CD4-positive, CD25-positive, alpha-beta regulatory T cell (primary cell): Measurements from ENCODE around the gene SHFL. TPM values are rescaled to one million over a fixed set of nuclear protein-coding genes. Genes with fewer than 3 reads are reported as not detected.

ENCODE experiments used
- ATAC-seq, 2 donors: fragments of 150-1000 bp; cut with Tn5 transposase; one replicate each; pipeline ENCODE4 v1.10.0; 2021; ENCODE audit warnings: low read depth in 2 of 2, moderate number of reproducible peaks in 2 of 2, moderate library complexity in 1 of 2
- DNase-seq, 3 donors: peaks; one replicate each; pipeline versions ENCODE4 v3.0.0 to v3.0.0-alpha.2; 2012 to 2022; ENCODE audit warnings: mixed read lengths in 1 of 3
- H3K27ac ChIP-seq: one replicate; pipeline ENCODE4 v1.7.0; 2013; ENCODE audit warnings: mild to moderate bottlenecking, low read length; ENCODE audit not compliant: insufficient read depth, poor library complexity, severe bottlenecking
- H3K27me3 ChIP-seq: one replicate; pipeline ENCODE4 v1.7.0; 2013; ENCODE audit warnings: low read length; ENCODE audit not compliant: control insufficient read depth, insufficient read depth
- H3K36me3 ChIP-seq: one replicate; pipeline ENCODE4 v1.7.0; 2013; ENCODE audit warnings: mild to moderate bottlenecking, low read length, moderate library complexity; ENCODE audit not compliant: control insufficient read depth, insufficient read depth
- H3K4me1 ChIP-seq: 2 replicates; pipeline ENCODE4 v1.7.0; 2013; ENCODE audit warnings: mild to moderate bottlenecking, low read length; ENCODE audit not compliant: insufficient read depth, control insufficient read depth, poor library complexity, severe bottlenecking
- H3K4me3 ChIP-seq: one replicate; pipeline ENCODE4 v1.7.0; 2013; ENCODE audit warnings: low read depth, mild to moderate bottlenecking, low read length, moderate library complexity
- H3K9me3 ChIP-seq, 2 experiments: 1 replicate in 1 of 2; 2 replicates in 1 of 2; pipeline ENCODE4 v1.7.0; 2013; ENCODE audit warnings: low read length in 2 of 2, mild to moderate bottlenecking in 1 of 2, moderate library complexity in 1 of 2; ENCODE audit not compliant: control insufficient read depth in 2 of 2
- H3K27ac Mint-ChIP-seq, 3 donors: one replicate each; pipeline ENCODE4 v1.8.0; 2020 to 2022; ENCODE audit warnings: mild to moderate bottlenecking in 3 of 3, mixed read lengths in 3 of 3, moderate library complexity in 2 of 3
- H3K27me3 Mint-ChIP-seq: one replicate; pipeline ENCODE4 v1.8.0; 2022; ENCODE audit warnings: mild to moderate bottlenecking, mixed read lengths
- H3K36me3 Mint-ChIP-seq: one replicate; pipeline ENCODE4 v1.8.0; 2020; ENCODE audit warnings: mixed read lengths
- H3K4me1 Mint-ChIP-seq, 4 donors: one replicate each; pipeline ENCODE4 v1.8.0; 2020 to 2022; ENCODE audit warnings: mixed read lengths in 4 of 4, mild to moderate bottlenecking in 1 of 4
- H3K4me3 Mint-ChIP-seq, 4 donors: one replicate each; pipeline ENCODE4 v1.8.0; 2020 to 2022; ENCODE audit warnings: mild to moderate bottlenecking in 4 of 4, mixed read lengths in 4 of 4, moderate library complexity in 3 of 4
- H3K9me3 Mint-ChIP-seq, 7 donors: one replicate each; pipeline ENCODE4 v1.8.0; 2020 to 2022; ENCODE audit warnings: mixed read lengths in 7 of 7, mild to moderate bottlenecking in 3 of 7, moderate library complexity in 2 of 7
- polyA plus RNA-seq, 4 donors: library from polyadenylated mRNA; unstranded; fragments of 300-500 nt; fragmentation: Illumina TruSeq; gene quantifications; one replicate each; pipeline ENCODE4 v1.2.3, GENCODE V29; 2021
- total RNA-seq: library from RNA; stranded (reverse); gene quantifications from one replicate; pipeline ENCODE4 v1.2.3, GENCODE V29; 2022

Gene SHFL
- total and polyA plus RNA-seq, 5 donors from 2014 or later = 28.0 to 93.2 (median 29.1) TPM

DNA sequence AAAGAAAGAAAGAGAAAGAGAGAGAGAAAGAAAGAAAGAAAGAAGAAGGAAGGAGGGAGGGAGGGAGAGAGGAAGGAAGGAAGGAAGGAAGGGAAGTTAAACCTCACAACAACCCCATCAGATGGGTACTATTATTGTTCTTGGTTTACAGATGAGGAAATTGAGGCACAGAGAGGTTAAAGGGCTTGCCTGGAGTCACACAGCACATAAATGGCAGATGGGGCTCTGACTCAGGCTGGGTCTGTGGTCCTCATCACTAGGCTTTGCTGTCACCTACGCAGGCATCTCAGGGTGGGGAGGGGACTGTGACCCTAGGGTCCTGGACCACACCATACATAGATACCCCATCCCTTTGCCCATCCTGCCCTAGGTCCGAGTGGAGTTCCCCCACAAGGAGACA is 36.5 kb upstream of the SHFL start:
- Histone ChIP-seq H3K9me3 (no peaks in the 10 kb centered on the region), H3K27ac (no peak overlapping the region), H3K4me3 (no peak overlapping the region), H3K27me3 (no peaks in the 10 kb centered on the region), H3K4me1 (no peaks in the 10 kb centered on the region), H3K36me3 (no peaks in the 10 kb centered on the region)
- no peak for ATAC-seq
- DNase-seq = no peak
- no peaks in the 10 kb centered on the region for H3K36me3 Mint-ChIP-seq
- H3K4me3 Mint-ChIP-seq = no peak overlapping the region
- no peaks in the 10 kb centered on the region for H3K27me3 Mint-ChIP-seq
- no peaks in the 10 kb centered on the region for H3K9me3 Mint-ChIP-seq
- H3K4me1 Mint-ChIP-seq = no peaks in the 10 kb centered on the region
- no peak overlapping the region for H3K27ac Mint-ChIP-seq

DNA sequence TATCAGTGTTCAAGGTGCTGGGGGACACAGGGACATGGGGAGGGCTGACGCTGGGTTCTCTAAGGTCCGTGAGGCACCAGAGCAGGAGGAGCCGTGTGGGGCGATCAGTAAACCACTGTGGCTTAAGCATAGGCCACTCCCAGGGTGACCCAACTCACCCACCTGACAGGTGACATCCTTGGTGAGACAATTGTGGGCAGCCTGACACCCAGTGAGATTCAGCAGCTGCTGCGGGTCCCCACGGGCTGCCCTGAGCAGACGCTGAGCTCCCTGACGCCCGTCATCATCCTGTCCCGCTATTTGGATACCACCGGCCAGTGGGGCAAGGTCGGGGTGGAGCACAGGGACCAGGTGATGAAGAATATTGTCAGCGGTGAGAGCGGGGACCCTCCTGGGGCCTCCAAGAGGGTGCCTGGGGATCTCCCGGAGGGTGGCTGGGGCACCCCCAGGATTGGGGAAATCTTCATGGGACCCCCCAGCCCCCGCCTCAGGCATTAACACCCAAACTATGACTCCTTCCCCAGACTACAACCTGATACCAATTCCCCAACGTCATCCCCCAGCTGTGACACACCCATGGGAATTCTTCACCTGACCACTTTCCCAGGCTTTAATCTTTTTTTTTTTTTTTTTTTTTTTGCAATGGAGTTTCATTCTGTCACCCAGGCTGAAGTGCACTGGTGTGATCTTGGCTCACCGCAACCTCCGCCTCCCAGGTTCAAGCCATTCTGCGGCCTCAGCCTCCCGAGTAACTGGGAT is 33.3 kb upstream of the SHFL start:
- peaks cover 0 to 4% (median 0%) of the 10 kb centered on the region in 7 donors for H3K9me3 Mint-ChIP-seq
- no peaks in the 10 kb centered on the region for H3K4me1 ChIP-seq
- no peaks in the 10 kb centered on the region for H3K27me3 Mint-ChIP-seq
- H3K4me1 Mint-ChIP-seq = no peaks in the 10 kb centered on the region
- H3K36me3 ChIP-seq = no peaks in the 10 kb centered on the region
- no peak for DNase-seq
- no peaks in the 10 kb centered on the region for H3K9me3 ChIP-seq
- H3K27me3 ChIP-seq = no peaks in the 10 kb centered on the region
- H3K27ac ChIP-seq = no peak overlapping the region
- no peak overlapping the region for H3K4me3 Mint-ChIP-seq
- H3K4me3 ChIP-seq = no peak overlapping the region
- H3K27ac Mint-ChIP-seq = no peak overlapping the region
- no peak for ATAC-seq
- no peaks in the 10 kb centered on the region for H3K36me3 Mint-ChIP-seq

DNA sequence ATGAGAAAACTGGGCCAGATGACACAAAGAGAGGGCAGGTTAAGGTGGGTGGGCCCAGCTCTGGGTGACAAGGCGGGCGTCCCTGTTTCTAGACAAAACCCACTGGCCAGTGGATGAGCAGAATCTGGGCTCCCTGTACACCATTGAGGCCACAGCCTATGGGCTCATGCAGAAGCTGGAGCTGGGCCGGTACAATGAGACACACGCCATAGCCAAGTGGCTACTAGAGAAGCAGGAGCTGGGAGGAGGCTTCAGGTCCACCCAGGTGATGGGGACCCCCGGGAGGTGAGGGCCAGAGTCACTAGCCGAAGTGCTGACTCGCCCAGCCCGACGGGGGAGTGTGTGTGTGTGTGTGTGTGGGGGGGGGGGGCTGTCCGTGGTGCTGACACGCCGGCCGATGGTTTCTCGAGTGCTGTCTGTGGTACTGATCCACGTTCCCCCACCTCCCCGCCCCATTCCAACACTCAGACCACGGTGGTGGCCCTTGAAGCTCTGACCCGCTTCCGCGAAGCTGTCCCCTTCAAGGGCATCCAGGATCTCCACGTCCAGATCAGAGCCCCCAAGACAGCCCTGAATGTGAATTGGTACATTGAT is 24.3 kb upstream of the SHFL start:
- H3K4me1 ChIP-seq = no peaks in the 10 kb centered on the region
- Mint-ChIP-seq H3K4me3 (no peak overlapping the region), H3K27ac (no peak overlapping the region), H3K9me3 (no peaks in the 10 kb centered on the region), H3K36me3 (no peaks in the 10 kb centered on the region), H3K27me3 (peaks cover 26% of the 10 kb centered on the region), H3K4me1 (peaks cover 0 to 2% (median 0%) of the 10 kb centered on the region in 4 donors)
- H3K9me3 ChIP-seq = no peaks in the 10 kb centered on the region
- no peak for ATAC-seq
- no peak overlapping the region for H3K27ac ChIP-seq
- peaks cover 3% of the 10 kb centered on the region for H3K27me3 ChIP-seq
- no peak overlapping the region for H3K4me3 ChIP-seq
- no peaks in the 10 kb centered on the region for H3K36me3 ChIP-seq
- DNase-seq = no peak

DNA sequence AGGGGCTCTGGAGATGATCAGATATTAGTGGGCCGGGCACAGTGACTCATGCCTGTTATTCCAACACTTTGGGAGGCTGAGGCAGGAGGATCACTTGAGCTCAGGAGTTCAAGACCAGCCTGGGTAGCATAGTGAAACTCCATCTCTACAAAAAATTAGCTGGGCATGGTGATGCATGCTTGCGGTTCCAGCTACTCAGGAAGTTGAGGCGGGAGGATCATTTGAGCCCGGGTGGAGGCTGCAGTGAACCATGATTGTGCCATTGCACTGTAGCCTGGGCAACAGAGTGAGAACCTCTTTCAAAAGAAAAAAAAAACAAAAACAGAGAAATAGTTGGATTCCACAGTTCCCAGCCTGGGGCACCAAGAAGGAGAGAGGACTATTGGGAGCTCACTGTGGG is 17.9 kb upstream of the SHFL start:
- Histone ChIP-seq H3K27ac (no peak overlapping the region), H3K9me3 (no peaks in the 10 kb centered on the region), H3K36me3 (no peaks in the 10 kb centered on the region), H3K27me3 (no peaks in the 10 kb centered on the region), H3K4me1 (no peaks in the 10 kb centered on the region), H3K4me3 (no peak overlapping the region)
- peak in 1 of 3 donors; percentile 19 for DNase-seq
- Mint-ChIP-seq H3K4me3 (no peak overlapping the region), H3K27me3 (peaks cover 9% of the 10 kb centered on the region), H3K9me3 (peaks cover 0 to 7% (median 0%) of the 10 kb centered on the region in 7 donors), H3K27ac (peak overlapping the region in 2 of 3 donors; percentile 7 to 73), H3K36me3 (no peaks in the 10 kb centered on the region), H3K4me1 (peaks cover 0 to 7% (median 2%) of the 10 kb centered on the region in 4 donors)
- ATAC-seq = no peak

DNA sequence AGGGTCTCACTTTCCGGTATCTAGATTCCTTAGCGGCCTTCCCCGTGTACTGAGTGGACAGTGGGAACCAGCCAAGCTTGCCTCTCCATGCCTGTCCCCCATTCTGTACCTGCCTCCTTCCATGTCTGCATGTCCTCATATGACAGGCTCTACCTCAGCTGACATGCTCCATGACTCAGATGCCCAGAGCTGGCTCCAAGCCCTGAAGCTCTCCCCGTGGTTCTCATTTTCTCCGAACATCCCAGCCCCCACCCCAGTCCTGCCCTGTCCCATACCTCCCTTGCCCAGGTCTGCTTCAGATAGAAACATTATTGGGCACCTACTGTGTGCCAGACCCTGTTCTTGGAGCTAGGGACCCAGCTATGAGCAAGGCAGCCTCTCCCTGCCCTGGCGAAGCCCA is 17.1 kb upstream of the SHFL start:
- no peaks in the 10 kb centered on the region for H3K36me3 Mint-ChIP-seq
- ATAC-seq (no peak), DNase-seq (no peak)
- peak overlapping the region in 2 of 3 donors; percentile 32 to 52 for H3K27ac Mint-ChIP-seq
- Histone ChIP-seq H3K4me3 (no peak overlapping the region), H3K4me1 (no peaks in the 10 kb centered on the region), H3K27me3 (no peaks in the 10 kb centered on the region), H3K9me3 (peaks cover 3 to 5% of the 10 kb centered on the region in 2 experiments), H3K36me3 (no peaks in the 10 kb centered on the region), H3K27ac (no peak overlapping the region)
- no peak overlapping the region for H3K4me3 Mint-ChIP-seq
- peaks cover 1% of the 10 kb centered on the region for H3K27me3 Mint-ChIP-seq
- H3K4me1 Mint-ChIP-seq = peaks cover 0 to 5% (median 2%) of the 10 kb centered on the region in 4 donors
- peaks cover 0 to 8% (median under 1%) of the 10 kb centered on the region in 7 donors for H3K9me3 Mint-ChIP-seq

DNA sequence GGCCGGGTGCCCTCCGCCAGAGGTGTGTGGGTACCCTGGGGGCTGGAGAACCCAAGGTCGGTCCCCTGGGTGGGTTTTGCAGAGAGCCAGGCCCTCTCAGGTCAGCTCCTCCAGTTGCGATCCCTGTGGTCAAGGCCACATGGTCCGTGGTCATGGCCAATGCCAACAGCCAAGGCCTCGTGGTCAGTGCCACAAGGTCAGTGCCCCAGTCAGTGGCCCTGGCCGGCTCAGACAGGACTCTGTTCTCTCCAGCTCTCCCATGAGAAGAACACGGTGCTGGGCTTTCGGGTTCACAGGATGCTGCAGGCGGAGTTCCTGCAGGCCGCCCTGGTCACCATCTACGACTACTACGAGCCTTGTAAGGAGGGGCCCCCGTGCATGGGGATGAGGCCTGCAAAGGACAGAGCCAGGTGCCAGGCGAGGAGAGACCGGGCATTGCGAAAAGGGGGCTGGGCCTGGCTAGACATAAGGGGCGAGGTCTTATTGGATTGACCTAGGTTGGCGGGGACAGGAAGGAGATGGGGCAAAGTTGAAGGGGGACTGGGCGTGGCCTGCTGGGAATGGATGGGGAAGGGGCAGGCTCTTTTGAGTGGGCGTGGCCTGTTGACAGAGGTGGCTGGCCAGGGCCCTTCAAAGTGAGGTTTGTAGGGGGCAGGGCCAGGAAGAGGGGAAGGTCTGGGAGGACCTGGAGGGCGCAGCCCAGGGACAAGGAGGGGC is 15.2 kb upstream of the SHFL start:
- Mint-ChIP-seq H3K9me3 (peaks cover 0 to 10% (median 1%) of the 10 kb centered on the region in 7 donors), H3K27ac (no peak overlapping the region), H3K4me1 (peaks cover 0 to 5% (median 2%) of the 10 kb centered on the region in 4 donors), H3K36me3 (no peaks in the 10 kb centered on the region), H3K27me3 (no peaks in the 10 kb centered on the region), H3K4me3 (no peak overlapping the region)
- Histone ChIP-seq H3K9me3 (peaks cover 5 to 7% of the 10 kb centered on the region in 2 experiments), H3K27ac (no peak overlapping the region), H3K4me3 (no peak overlapping the region), H3K4me1 (no peaks in the 10 kb centered on the region), H3K36me3 (no peaks in the 10 kb centered on the region), H3K27me3 (no peaks in the 10 kb centered on the region)
- no peak for DNase-seq
- no peak for ATAC-seq

DNA sequence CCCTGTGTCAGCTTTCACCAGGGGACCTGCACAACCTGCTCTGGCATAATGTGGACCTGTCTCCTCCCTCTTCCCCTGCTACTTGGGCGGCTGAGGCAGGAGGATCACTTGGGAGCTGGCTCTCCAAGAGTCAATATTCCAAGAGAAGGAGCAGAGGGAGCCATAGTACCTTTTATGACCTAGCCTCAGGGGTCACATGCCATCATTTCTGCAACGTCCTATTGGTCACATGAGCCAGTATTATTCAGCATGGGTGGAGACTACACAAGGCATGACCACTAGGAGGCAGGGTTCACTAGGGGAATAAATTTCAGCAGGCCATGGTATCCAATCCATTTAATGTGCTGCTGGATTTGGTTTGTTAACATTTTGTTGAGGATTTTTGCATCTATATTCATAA is 12.0 kb upstream of the SHFL start:
- Histone ChIP-seq H3K27ac (no peak overlapping the region), H3K27me3 (no peaks in the 10 kb centered on the region), H3K4me1 (no peaks in the 10 kb centered on the region), H3K4me3 (no peak overlapping the region), H3K9me3 (peaks cover 5 to 7% of the 10 kb centered on the region in 2 experiments), H3K36me3 (no peaks in the 10 kb centered on the region)
- DNase-seq (peak; percentile 28 to 68 (median 55)), ATAC-seq (peak; percentile 71 to 76)
- Mint-ChIP-seq H3K27me3 (no peaks in the 10 kb centered on the region), H3K4me1 (no peaks in the 10 kb centered on the region), H3K27ac (peak overlapping the region in 1 of 3 donors; percentile 36), H3K4me3 (no peak overlapping the region), H3K9me3 (peaks cover 0 to 5% (median 1%) of the 10 kb centered on the region in 7 donors), H3K36me3 (no peaks in the 10 kb centered on the region)
